Tibial nerve (tissue), 4 donors: ENCODE measurements around the gene BCR.

ENCODE experiments used
- CTCF ChIP-seq, 5 experiments: fragments of 200-600 bp in 3 of 5; fragments of 450-650 bp in 2 of 5; sonication (generic) in 3 of 5; IDR thresholded peaks; one replicate each; pipeline ENCODE4 v1.5.1; 2016 to 2019; ENCODE audit warnings: antibody characterized with exemption in 5 of 5, mild to moderate bottlenecking in 3 of 5, moderate library complexity in 2 of 5
- EP300 ChIP-seq, 2 donors: sonication (generic); formaldehyde crosslinking; IDR thresholded peaks; one replicate each; pipeline ENCODE4 v1.6.1; 2017; ENCODE audit warnings: antibody characterized with exemption in 2 of 2, mild to moderate bottlenecking in 1 of 2
- POLR2A ChIP-seq, 2 donors: fragments of 450-650 bp; IDR thresholded peaks; one replicate each; pipeline ENCODE4 v1.6.1; 2017; ENCODE audit warnings: antibody characterized with exemption in 2 of 2, mild to moderate bottlenecking in 2 of 2, moderate library complexity in 2 of 2

GRCh38 chr22:23210428-23211170 lies 30.3 kb downstream of the BCR start:
- TF ChIP-seq POLR2A (IDR thresholded peaks at IDR 0.05) (no peak), CTCF (IDR thresholded peaks at IDR 0.05) (no peak), EP300 (IDR thresholded peaks at IDR 0.05) (no peak)
